ENCODE data around the gene SRGAP3.

Gene SRGAP3

DNA sequence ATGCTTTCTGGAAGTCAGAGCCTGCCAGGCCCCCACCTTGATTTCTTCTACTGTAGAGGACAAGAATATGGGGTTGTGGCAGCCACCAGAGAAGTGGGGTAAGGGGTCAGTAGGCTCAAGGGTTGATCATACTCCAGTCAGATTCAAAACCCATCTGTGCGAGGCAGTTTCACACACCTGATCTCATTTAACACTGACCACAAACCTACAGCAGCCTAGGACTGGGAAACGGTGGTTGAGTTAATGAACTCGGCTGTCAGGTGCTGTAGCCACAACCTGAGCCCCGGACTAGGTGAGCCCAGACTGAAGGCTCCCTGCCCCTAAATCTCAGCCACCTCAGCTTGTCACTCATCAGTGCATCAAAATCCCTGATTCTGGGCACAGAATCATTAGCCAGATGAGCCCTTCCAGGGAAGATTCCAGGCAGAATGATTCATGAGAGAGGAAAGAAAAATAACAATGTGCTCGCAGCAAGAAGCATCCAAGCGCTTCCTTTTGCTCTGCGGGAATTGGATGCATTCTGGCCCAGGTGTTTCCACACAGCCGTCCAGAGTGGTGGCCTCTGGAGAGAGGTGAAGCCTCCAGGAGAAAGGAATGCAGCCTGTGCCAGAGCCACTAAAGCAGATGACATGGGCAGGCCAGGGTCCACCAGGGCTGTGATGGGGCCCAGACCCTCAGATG, 102.1 kb downstream of the SRGAP3 start:
- no peak overlapping the region for H3K4me3 ChIP-seq (ENCODE audit: extremely low read depth, insufficient read depth, low read length, poor library complexity, severe bottlenecking)
- H3K9me3 ChIP-seq (ENCODE audit: control insufficient read depth, low read length), result peaks cover 10% of the 10 kb centered on the region
- no peaks in the 10 kb centered on the region for H3K4me1 ChIP-seq (ENCODE audit: control insufficient read depth, insufficient read depth, low read length, poor library complexity, severe bottlenecking)
- no peaks in the 10 kb centered on the region for H3K36me3 ChIP-seq (ENCODE audit: control insufficient read depth, insufficient read depth, low read length)
- H3K27ac ChIP-seq (ENCODE audit: low read depth, low read length, severe bottlenecking), result no peak overlapping the region
- WGBS, 2 experiments (ENCODE audit: insufficient coverage in 2 of 2), result 82 to 91% methylated on average over 7 to 8 of the region's 8 CpGs

DNA sequence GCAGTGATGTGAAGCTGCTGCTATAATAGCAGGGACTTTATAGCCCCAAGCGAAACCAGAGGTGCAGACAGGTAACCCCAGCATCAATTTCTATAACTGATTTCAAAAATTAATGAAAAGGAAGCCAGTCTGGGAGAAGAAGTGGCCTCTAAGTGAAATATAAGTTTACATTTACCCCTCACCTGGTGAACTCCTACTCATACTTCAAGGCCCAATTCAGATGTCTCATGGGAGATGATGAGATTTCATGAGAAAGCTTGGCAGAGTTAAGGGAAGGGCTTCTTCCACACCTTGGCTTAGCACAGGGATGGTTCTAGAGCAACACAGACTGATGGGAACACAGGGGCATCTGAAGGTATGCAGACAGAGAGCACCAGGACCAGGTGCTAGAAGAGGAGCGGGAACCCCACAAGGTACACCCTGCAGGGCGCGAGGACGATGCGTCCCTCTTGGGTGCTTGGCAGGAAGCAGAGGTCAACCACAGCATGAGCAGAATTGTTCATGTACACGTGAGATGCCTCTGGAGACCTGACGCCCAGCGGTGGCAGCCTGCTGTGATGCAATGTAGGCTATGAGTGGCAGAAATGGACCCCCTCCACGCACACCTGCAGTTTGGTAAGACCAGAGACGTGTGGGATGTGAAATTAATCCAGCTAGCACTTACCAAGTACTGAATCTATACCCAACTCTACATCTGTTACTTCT, 102.9 kb downstream of the SRGAP3 start:
- no peaks in the 10 kb centered on the region for H3K36me3 ChIP-seq (ENCODE audit: control insufficient read depth, insufficient read depth, low read length)
- no peak overlapping the region for H3K4me3 ChIP-seq (ENCODE audit: extremely low read depth, insufficient read depth, low read length, poor library complexity, severe bottlenecking)
- 90 to 94% methylated on average over 8 to 10 of the region's 11 CpGs for WGBS, 2 experiments (ENCODE audit: insufficient coverage in 2 of 2)
- H3K4me1 ChIP-seq (ENCODE audit: control insufficient read depth, insufficient read depth, low read length, poor library complexity, severe bottlenecking), result no peaks in the 10 kb centered on the region
- peaks cover 10% of the 10 kb centered on the region for H3K9me3 ChIP-seq (ENCODE audit: control insufficient read depth, low read length)
- no peak overlapping the region for H3K27ac ChIP-seq (ENCODE audit: low read depth, low read length, severe bottlenecking)

DNA sequence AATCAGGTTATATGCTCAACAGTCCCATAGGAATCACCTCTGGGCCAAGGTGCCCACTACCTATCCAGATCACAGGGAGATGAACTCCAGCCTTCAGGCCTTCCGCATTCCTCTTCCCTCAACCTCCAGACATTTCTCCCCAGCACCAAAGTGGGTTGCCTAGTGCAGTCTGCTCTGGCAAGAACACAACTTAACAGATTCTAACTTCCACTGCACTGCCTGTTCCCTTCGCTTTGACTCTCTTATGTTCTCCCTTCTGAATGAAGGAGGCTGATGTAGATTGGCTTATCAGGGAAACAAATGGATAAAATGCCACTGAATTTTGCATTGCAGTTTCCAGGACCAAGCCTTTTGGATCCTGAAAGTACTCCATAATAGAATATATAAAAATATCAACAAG, 106.3 kb downstream of the SRGAP3 start:
- Histone ChIP-seq H3K36me3 (ENCODE audit: control insufficient read depth, insufficient read depth, low read length) (no peaks in the 10 kb centered on the region), H3K4me3 (ENCODE audit: extremely low read depth, insufficient read depth, low read length, poor library complexity, severe bottlenecking) (no peak overlapping the region)
- WGBS, 2 experiments (ENCODE audit: insufficient coverage in 2 of 2), result 100% methylated on average over 2 of the region's 2 CpGs; no CpG with 5 or more reads in 1 of the 2 experiments

DNA sequence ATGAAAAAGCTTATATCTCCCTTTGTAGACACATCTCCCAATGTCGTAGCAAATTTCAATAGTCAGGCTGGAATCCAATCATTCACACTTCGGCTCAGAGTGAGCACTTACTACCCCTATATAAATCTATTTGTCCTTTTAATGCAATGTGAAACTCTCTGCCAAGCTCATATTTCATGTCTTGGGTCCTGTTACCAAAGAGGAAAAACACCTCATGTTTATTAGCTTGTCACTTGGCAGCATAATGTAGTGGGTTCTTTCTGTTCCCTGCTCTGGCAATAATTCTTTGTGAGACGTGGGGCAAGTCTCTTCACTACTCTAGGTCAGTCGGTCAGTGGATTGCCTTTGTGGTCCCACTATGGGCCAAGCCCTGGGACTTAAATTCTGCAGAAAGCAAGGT, 107.1 kb downstream of the SRGAP3 start:
- no peaks in the 10 kb centered on the region for H3K4me1 ChIP-seq (ENCODE audit: control insufficient read depth, insufficient read depth, low read length, poor library complexity, severe bottlenecking)
- WGBS, 2 experiments (ENCODE audit: insufficient coverage in 2 of 2), result 91% methylated on average over 4 of the region's 4 CpGs
- no peaks in the 10 kb centered on the region for H3K36me3 ChIP-seq (ENCODE audit: control insufficient read depth, insufficient read depth, low read length)

More for the DNA sequence above, 106.3 kb downstream of the SRGAP3 start:
- Histone ChIP-seq H3K27ac (ENCODE audit: low read depth, low read length, severe bottlenecking) (no peak overlapping the region), H3K9me3 (ENCODE audit: control insufficient read depth, low read length) (peaks cover 11% of the 10 kb centered on the region), H3K4me1 (ENCODE audit: control insufficient read depth, insufficient read depth, low read length, poor library complexity, severe bottlenecking) (no peaks in the 10 kb centered on the region)

DNA sequence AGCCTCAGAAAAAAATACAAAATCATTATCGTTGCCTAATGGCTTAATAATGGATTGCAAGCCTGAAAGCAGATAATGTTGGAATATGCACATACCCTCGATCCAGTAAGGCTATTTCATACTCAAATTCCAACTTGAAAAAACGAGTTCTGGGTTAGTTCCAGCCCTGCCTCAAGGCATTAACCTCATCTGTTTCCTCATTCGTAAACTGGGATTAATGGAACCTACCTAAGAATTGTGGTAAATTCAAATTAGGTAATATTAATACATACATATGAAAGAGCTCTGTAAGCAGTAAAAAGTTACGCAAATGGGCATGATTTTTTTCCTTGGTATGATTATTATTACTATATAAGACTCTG, 107.5 kb downstream of the SRGAP3 start:
- 65% methylated on average over 2 of the region's 5 CpGs; no CpG with 5 or more reads in 1 of the 2 experiments for WGBS, 2 experiments (ENCODE audit: insufficient coverage in 2 of 2)
- Histone ChIP-seq H3K4me1 (ENCODE audit: control insufficient read depth, insufficient read depth, low read length, poor library complexity, severe bottlenecking) (no peaks in the 10 kb centered on the region), H3K9me3 (ENCODE audit: control insufficient read depth, low read length) (peaks cover 11% of the 10 kb centered on the region), H3K27ac (ENCODE audit: low read depth, low read length, severe bottlenecking) (no peak overlapping the region), H3K36me3 (ENCODE audit: control insufficient read depth, insufficient read depth, low read length) (no peaks in the 10 kb centered on the region), H3K4me3 (ENCODE audit: extremely low read depth, insufficient read depth, low read length, poor library complexity, severe bottlenecking) (no peak overlapping the region)

More for the DNA sequence above, 107.1 kb downstream of the SRGAP3 start:
- H3K9me3 ChIP-seq (ENCODE audit: control insufficient read depth, low read length), result peaks cover 11% of the 10 kb centered on the region
- H3K4me3 ChIP-seq (ENCODE audit: extremely low read depth, insufficient read depth, low read length, poor library complexity, severe bottlenecking), result no peak overlapping the region
- no peak overlapping the region for H3K27ac ChIP-seq (ENCODE audit: low read depth, low read length, severe bottlenecking)

DNA sequence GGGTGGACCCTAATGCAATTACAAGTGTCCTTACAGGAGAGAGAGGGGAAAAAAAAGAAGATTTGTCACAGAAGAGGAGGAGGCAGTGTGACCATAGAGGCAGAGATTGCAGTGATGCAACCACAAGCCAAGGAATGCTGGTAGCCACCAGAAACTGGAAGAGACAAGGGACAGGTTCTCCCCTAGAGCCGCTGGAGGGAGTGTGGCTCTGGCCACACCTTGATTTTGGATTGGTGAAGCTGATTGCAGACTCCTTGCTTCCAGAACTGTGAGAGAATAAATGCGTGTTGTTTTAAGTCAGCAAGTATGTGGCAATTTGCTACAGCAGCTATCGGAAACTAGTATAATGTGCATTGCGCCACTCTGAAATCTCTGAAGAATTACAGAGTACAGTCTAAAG, 110.1 kb downstream of the SRGAP3 start:
- H3K9me3 ChIP-seq (ENCODE audit: control insufficient read depth, low read length), result peaks cover 7% of the 10 kb centered on the region
- no peak overlapping the region for H3K4me3 ChIP-seq (ENCODE audit: extremely low read depth, insufficient read depth, low read length, poor library complexity, severe bottlenecking)
- no peak overlapping the region for H3K27ac ChIP-seq (ENCODE audit: low read depth, low read length, severe bottlenecking)
- 90 to 97% methylated on average over 3 to 4 of the region's 4 CpGs for WGBS, 2 experiments (ENCODE audit: insufficient coverage in 2 of 2)
- H3K4me1 ChIP-seq (ENCODE audit: control insufficient read depth, insufficient read depth, low read length, poor library complexity, severe bottlenecking), result no peaks in the 10 kb centered on the region
- H3K36me3 ChIP-seq (ENCODE audit: control insufficient read depth, insufficient read depth, low read length), result no peaks in the 10 kb centered on the region

DNA sequence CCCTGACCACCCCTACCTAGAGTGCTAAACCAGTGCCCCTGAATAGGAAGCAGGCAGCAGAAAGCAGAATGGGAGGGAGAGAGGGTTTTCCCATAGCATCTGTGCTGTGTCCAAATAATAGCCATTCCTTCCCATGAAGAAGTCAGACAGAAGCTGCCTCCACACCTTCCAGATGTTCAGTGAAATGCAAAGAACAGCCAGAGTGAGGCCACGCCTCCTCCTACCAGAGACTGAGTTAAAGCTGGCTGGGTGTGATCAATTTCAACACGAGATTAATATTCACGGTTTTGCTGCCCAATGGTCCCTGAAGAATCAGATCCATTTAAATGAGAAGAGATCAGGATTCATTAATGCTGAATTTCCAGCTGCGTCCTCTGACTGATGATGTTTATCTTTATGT, 111.8 kb downstream of the SRGAP3 start:
- peaks cover 7% of the 10 kb centered on the region for H3K9me3 ChIP-seq (ENCODE audit: control insufficient read depth, low read length)
- no peaks in the 10 kb centered on the region for H3K4me1 ChIP-seq (ENCODE audit: control insufficient read depth, insufficient read depth, low read length, poor library complexity, severe bottlenecking)
- H3K4me3 ChIP-seq (ENCODE audit: extremely low read depth, insufficient read depth, low read length, poor library complexity, severe bottlenecking), result no peak overlapping the region
- WGBS, 2 experiments (ENCODE audit: insufficient coverage in 2 of 2), result 58 to 76% methylated on average over 3 of the region's 4 CpGs
- no peak overlapping the region for H3K27ac ChIP-seq (ENCODE audit: low read depth, low read length, severe bottlenecking)
- no peaks in the 10 kb centered on the region for H3K36me3 ChIP-seq (ENCODE audit: control insufficient read depth, insufficient read depth, low read length)

DNA sequence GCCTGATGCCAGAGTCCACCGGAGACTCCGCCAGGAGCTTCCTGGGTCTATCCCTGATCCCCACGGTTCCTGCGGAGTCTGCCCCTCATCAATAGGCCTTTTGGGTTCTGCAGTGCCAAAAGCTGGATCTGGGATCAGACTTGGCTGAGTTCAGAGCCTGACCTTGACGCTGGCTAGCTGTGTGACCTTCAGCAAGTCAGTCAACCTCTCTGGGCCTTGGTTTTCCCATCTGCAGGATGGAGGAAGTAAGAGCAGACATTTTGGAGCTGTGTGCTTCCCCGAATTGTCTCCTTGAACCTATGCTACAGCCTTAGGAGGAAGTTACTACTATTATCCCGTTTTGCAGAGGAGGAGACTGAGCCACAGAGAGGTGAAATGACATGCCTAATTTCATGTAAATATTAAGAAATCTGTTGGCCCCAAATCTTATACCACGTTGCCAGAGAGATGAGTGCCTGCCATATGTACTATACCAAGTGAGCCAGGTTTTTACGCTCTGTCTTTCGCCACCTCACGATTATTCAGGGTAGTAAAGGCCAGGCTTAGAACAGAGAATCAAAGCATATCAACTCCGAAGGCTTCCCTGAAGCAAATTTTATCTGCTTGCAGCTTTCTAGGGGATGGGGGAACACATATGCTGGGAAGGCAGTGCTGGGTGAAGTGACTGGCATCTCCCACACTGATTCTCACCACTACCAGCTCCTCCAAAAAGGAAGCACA, 112.5 kb downstream of the SRGAP3 start:
- Histone ChIP-seq H3K4me1 (ENCODE audit: control insufficient read depth, insufficient read depth, low read length, poor library complexity, severe bottlenecking) (no peaks in the 10 kb centered on the region), H3K36me3 (ENCODE audit: control insufficient read depth, insufficient read depth, low read length) (no peaks in the 10 kb centered on the region), H3K4me3 (ENCODE audit: extremely low read depth, insufficient read depth, low read length, poor library complexity, severe bottlenecking) (peak overlapping the region; percentile 8), H3K27ac (ENCODE audit: low read depth, low read length, severe bottlenecking) (no peak overlapping the region), H3K9me3 (ENCODE audit: control insufficient read depth, low read length) (peaks cover 7% of the 10 kb centered on the region)
- WGBS, 2 experiments (ENCODE audit: insufficient coverage in 2 of 2), result 91 to 98% methylated on average over 10 of the region's 12 CpGs

DNA sequence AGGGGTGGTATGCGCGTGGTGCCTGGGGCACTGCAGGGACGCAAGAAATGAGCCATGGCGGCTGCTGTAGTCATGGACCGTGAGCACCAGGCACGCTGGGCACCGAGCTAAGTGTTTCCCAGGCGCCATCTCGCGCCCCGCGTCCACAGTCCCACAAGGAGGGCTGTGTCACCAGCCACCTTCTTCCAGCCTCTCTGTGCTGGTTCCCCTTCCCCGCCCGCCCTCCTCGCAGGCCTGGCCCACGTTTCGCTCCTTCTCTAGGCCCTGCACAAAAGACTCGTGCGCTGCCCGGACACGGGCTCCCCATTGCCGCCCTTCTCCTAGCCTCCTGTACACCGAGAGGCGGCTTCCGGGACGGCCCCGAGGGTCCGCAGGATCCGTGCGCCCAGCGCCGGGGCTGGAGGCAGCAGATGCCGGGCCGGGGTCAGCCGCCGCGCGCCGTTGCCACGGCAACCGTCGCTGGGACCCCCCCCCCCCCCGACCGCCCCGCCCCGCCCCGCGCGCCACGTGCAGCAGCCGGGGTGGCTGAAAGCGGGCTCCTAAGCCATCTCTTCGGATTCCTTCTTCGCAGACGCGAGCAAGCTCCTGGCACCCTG, 113.4 kb downstream of the SRGAP3 start:
- Histone ChIP-seq H3K4me1 (ENCODE audit: control insufficient read depth, insufficient read depth, low read length, poor library complexity, severe bottlenecking) (no peaks in the 10 kb centered on the region), H3K36me3 (ENCODE audit: control insufficient read depth, insufficient read depth, low read length) (no peaks in the 10 kb centered on the region), H3K4me3 (ENCODE audit: extremely low read depth, insufficient read depth, low read length, poor library complexity, severe bottlenecking) (peak overlapping the region; percentile 27)

DNA sequence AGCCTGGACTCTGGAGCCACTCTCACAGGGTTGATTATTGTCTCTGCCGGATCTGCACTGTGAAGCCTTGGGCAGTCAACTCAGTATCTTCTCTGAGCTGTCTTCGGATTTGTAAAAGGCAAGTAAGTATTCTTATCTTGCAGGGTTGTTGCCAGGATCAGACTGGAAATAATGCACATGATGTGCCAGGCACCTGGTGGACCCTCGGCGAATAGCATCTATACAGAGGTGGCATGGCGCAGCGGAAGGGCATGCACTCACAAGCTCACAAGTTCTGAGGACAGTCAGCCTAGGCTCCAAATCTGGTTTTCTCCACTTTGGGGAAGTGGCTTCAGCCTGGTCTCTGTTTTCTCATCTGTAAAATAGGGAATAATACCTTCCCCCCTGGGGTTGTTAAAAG, 113.9 kb downstream of the SRGAP3 start:
- WGBS, 2 experiments (ENCODE audit: insufficient coverage in 2 of 2), result 90 to 91% methylated on average over 6 of the region's 6 CpGs
- Histone ChIP-seq H3K36me3 (ENCODE audit: control insufficient read depth, insufficient read depth, low read length) (no peaks in the 10 kb centered on the region), H3K4me1 (ENCODE audit: control insufficient read depth, insufficient read depth, low read length, poor library complexity, severe bottlenecking) (no peaks in the 10 kb centered on the region), H3K27ac (ENCODE audit: low read depth, low read length, severe bottlenecking) (no peak overlapping the region), H3K9me3 (ENCODE audit: control insufficient read depth, low read length) (peaks cover 7% of the 10 kb centered on the region), H3K4me3 (ENCODE audit: extremely low read depth, insufficient read depth, low read length, poor library complexity, severe bottlenecking) (peak overlapping the region; percentile 27)

More for the DNA sequence above, 113.4 kb downstream of the SRGAP3 start:
- 9 to 21% methylated on average over 24 to 25 of the region's 56 CpGs for WGBS, 2 experiments (ENCODE audit: insufficient coverage in 2 of 2)
- peak overlapping the region; percentile 1 for H3K27ac ChIP-seq (ENCODE audit: low read depth, low read length, severe bottlenecking)
- peaks cover 7% of the 10 kb centered on the region for H3K9me3 ChIP-seq (ENCODE audit: control insufficient read depth, low read length)

All from mesodermal cell (in vitro differentiated cells).